Common myeloid progenitor, CD34-positive (primary cell): Measurements from ENCODE around the gene CSH2.
A peak's percentile ranks its signal among the peaks of the same experiment; 100 is the strongest.
"Not testable (repeated sequence)": the region's sequence is repeated elsewhere in the genome, so short reads cannot be mapped to it uniquely, and the experiment has no call there.

ENCODE experiments used
- CTCF ChIA-PET: fragments of 350-600 bp; sonication (Branson Sonifier 250); formaldehyde crosslinking; loops from one replicate; lab custom pipeline; 2021; ENCODE audit warnings: antibody characterized with exemption; lab: Charles Lee
- POLR2A ChIA-PET: fragments of 350-600 bp; sonication (Branson Sonifier 250); formaldehyde crosslinking; loops from one replicate; lab custom pipeline; 2021; ENCODE audit warnings: antibody characterized with exemption; lab: Charles Lee
- DNase-seq, 3 donors: peaks; one replicate each; pipeline versions ENCODE4 v3.0.0 to v3.0.0-alpha.2; 2013
- H3K27ac ChIP-seq, 2 experiments: 1 replicate in 1 of 2; 2 replicates in 1 of 2; pipeline ENCODE4 v1.7.0; 2013; ENCODE audit warnings: inconsistent platforms in 2 of 2, low read length in 2 of 2, mild to moderate bottlenecking in 2 of 2, low read depth in 1 of 2, moderate library complexity in 1 of 2; ENCODE audit not compliant: severe bottlenecking in 2 of 2, insufficient read depth in 1 of 2, poor library complexity in 1 of 2
- H3K27me3 ChIP-seq, 5 experiments: replicated peaks in 2 of 5; 1 replicate in 3 of 5; 2 replicates in 2 of 5; pipeline versions ENCODE4 v1.6.1 to v1.7.0; 2013; ENCODE audit warnings: low read length in 4 of 5, mild to moderate bottlenecking in 2 of 5, moderate library complexity in 2 of 5, inconsistent platforms in 1 of 5; ENCODE audit not compliant: insufficient read depth in 5 of 5, control insufficient read depth in 4 of 5
- H3K36me3 ChIP-seq, 4 experiments: 1 replicate in 2 of 4; 2 replicates in 2 of 4; pipeline versions ENCODE4 v1.6.1 to v1.7.0; 2013; ENCODE audit warnings: low read length in 3 of 4, control low read depth in 1 of 4, mild to moderate bottlenecking in 1 of 4; ENCODE audit not compliant: control insufficient read depth in 4 of 4, insufficient read depth in 4 of 4
- H3K4me1 ChIP-seq, 4 experiments: 1 replicate in 3 of 4; 2 replicates in 1 of 4; pipeline versions ENCODE4 v1.6.1 to v1.7.1; 2013; ENCODE audit warnings: low read length in 3 of 4, mild to moderate bottlenecking in 3 of 4, control low read depth in 1 of 4, inconsistent platforms in 1 of 4, moderate library complexity in 1 of 4; ENCODE audit not compliant: control insufficient read depth in 4 of 4, insufficient read depth in 4 of 4; ENCODE audit errors: control extremely low read depth in 1 of 4
- H3K4me3 ChIP-seq, 7 experiments: 1 replicate in 4 of 7; 2 replicates in 3 of 7; pipeline versions ENCODE4 v1.5.1 to v1.7.0; 2013; ENCODE audit warnings: mild to moderate bottlenecking in 7 of 7, low read length in 6 of 7, moderate library complexity in 6 of 7, inconsistent platforms in 2 of 7, low read depth in 2 of 7, control low read depth in 1 of 7; ENCODE audit not compliant: insufficient read depth in 4 of 7, control insufficient read depth in 1 of 7; ENCODE audit errors: extremely low read depth in 1 of 7
- H3K9me3 ChIP-seq, 5 experiments: 1 replicate in 4 of 5; 2 replicates in 1 of 5; pipeline versions ENCODE4 v1.6.1 to v1.7.1; 2013; ENCODE audit warnings: low read length in 4 of 5, mild to moderate bottlenecking in 2 of 5, inconsistent platforms in 1 of 5, low read depth in 1 of 5, moderate library complexity in 1 of 5; ENCODE audit not compliant: control insufficient read depth in 4 of 5, insufficient read depth in 2 of 5; ENCODE audit errors: control extremely low read depth in 1 of 5
- WGBS: methylation state at CpG from one replicate; pipeline ENCODE4 v1.1.5; 2013; ENCODE audit not compliant: insufficient coverage; 5-methylcytosine and 5-hydroxymethylcytosine counted together

Gene CSH2

GRCh38 chr17:63917646-63918045 lies 44.2 kb upstream of the CSH2 start:
- H3K27me3 ChIP-seq: no peaks in the 10 kb centered on the region
- no peak for DNase-seq
- 96% methylated on average over 13 of the region's 13 CpGs for WGBS
- H3K4me3 ChIP-seq: no peak overlapping the region
- no peak overlapping the region for H3K27ac ChIP-seq
- POLR2A ChIA-PET: no interaction called here
- CTCF ChIA-PET: interaction anchor here (0.6 to 5.8 kb wide), 12 partner anchors 13 to 549 kb away, joined by 3 to 100 read pairs (median 22); partner anchors contain the start of genes CD79B and ERN1
- no peaks in the 10 kb centered on the region for H3K9me3 ChIP-seq
- H3K4me1 ChIP-seq: peaks cover 0 to 5% (median 0%) of the 10 kb centered on the region in 4 experiments
- H3K36me3 ChIP-seq: no peaks in the 10 kb centered on the region

GRCh38 chr17:63917206-63917605 lies 43.7 kb upstream of the CSH2 start:
- H3K9me3 ChIP-seq, H3K4me3 ChIP-seq, POLR2A ChIA-PET, DNase-seq, H3K36me3 ChIP-seq, H3K4me1 ChIP-seq, H3K27ac ChIP-seq, H3K27me3 ChIP-seq: not testable (repeated sequence)
- CTCF ChIA-PET: interaction anchor here (0.9 to 5.8 kb wide), 10 partner anchors 13 to 216 kb away, joined by 3 to 100 read pairs (median 14); partner anchors contain the start of gene CD79B
- WGBS: 100% methylated on average over 4 of the region's 11 CpGs

- Histone ChIP-seq H3K27ac (no peak overlapping the region), H3K9me3 (no peaks in the 10 kb centered on the region), H3K4me1 (peaks cover 0 to 5% (median 0%) of the 10 kb centered on the region in 4 experiments), H3K36me3 (no peaks in the 10 kb centered on the region), H3K4me3 (no peak overlapping the region), H3K27me3 (no peaks in the 10 kb centered on the region)
- DNase-seq: no peak
- 98% methylated on average over 10 of the region's 12 CpGs for WGBS
- POLR2A ChIA-PET: no interaction called here
- CTCF ChIA-PET: interaction anchor here (0.8 to 5.5 kb wide), 13 partner anchors 12 to 224 kb away, joined by 3 to 100 read pairs (median 9); no protein-coding TSS in a partner anchor
These were observed 43.2 kb upstream of the CSH2 start for GRCh38 chr17:63916566-63917185.

- POLR2A ChIA-PET, H3K9me3 ChIP-seq, H3K4me1 ChIP-seq, H3K27me3 ChIP-seq, H3K27ac ChIP-seq, H3K36me3 ChIP-seq, H3K4me3 ChIP-seq, DNase-seq: not testable (repeated sequence)
- CTCF ChIA-PET: interaction anchor here (0.8 to 5.5 kb wide), 9 partner anchors 31 to 225 kb away, joined by 3 to 56 read pairs (median 9); no protein-coding TSS in a partner anchor
- 89% methylated on average over 6 of the region's 10 CpGs for WGBS
These were observed 42.3 kb upstream of the CSH2 start for GRCh38 chr17:63915753-63916152.

- Histone ChIP-seq H3K27me3 (no peaks in the 10 kb centered on the region), H3K4me1 (peaks cover 0 to 5% (median 0%) of the 10 kb centered on the region in 4 experiments), H3K4me3 (no peak overlapping the region), H3K36me3 (no peaks in the 10 kb centered on the region), H3K9me3 (no peaks in the 10 kb centered on the region), H3K27ac (no peak overlapping the region)
- CTCF ChIA-PET: interaction anchor here (0.8 to 5.5 kb wide), 5 partner anchors 32 to 111 kb away, joined by 3 to 24 read pairs (median 9); no protein-coding TSS in a partner anchor
- POLR2A ChIA-PET: no interaction called here
- WGBS: 100% methylated on average over 7 of the region's 7 CpGs
- DNase-seq: no peak
These were observed 41.0 kb upstream of the CSH2 start for GRCh38 chr17:63914471-63914870.

GRCh38 chr17:63911657-63912100 lies 38.2 kb upstream of the CSH2 start:
- peak in 2 of 3 donors; percentile 48 to 61 for DNase-seq
- H3K4me1 ChIP-seq: no peaks in the 10 kb centered on the region
- no peak overlapping the region for H3K4me3 ChIP-seq
- no peak overlapping the region for H3K27ac ChIP-seq
- WGBS: 57% methylated on average over 5 of the region's 8 CpGs
- POLR2A ChIA-PET: interaction anchor here (0.6 kb wide), 1 partner anchor 35 kb away, joined by 3 read pairs; no protein-coding TSS in a partner anchor
- no peaks in the 10 kb centered on the region for H3K27me3 ChIP-seq
- no peaks in the 10 kb centered on the region for H3K9me3 ChIP-seq
- CTCF ChIA-PET: interaction anchor here (1.0 to 5.5 kb wide), 20 partner anchors 11 to 224 kb away, joined by 3 to 27 read pairs (median 5); partner anchors contain the start of genes CD79B and ERN1
- no peaks in the 10 kb centered on the region for H3K36me3 ChIP-seq

GRCh38 chr17:63911041-63911635 lies 37.7 kb upstream of the CSH2 start, which contains the start of gene CSHL1:
Gene CSHL1, minus strand, starts transcription at chr17:63911258. Its CDS starts 62 bp downstream, at chr17:63911196.
- Histone ChIP-seq H3K27ac (no peak within 1 kb of the TSS), H3K36me3 (no peaks in the 10 kb centered on the region), H3K27me3 (no peaks in the 10 kb centered on the region), H3K9me3 (no peaks in the 10 kb centered on the region), H3K4me1 (no peaks in the 10 kb centered on the region), H3K4me3 (no peak within 1 kb of the TSS)
- WGBS: 80% methylated on average over 11 of the region's 15 CpGs
- ChIA-PET CTCF (interaction anchor here (0.7 to 5.5 kb wide), 22 partner anchors 12 to 225 kb away, joined by 3 to 27 read pairs (median 4); partner anchors contain the start of gene ERN1), POLR2A (no interaction called here)
- DNase-seq: no peak
